K562 (cell line): ENCODE data around the gene CLPSL2. TPM values are rescaled to one million over a fixed set of nuclear protein-coding genes. Genes with fewer than 3 reads are reported as not detected.

Experiments
- BRF2 ChIP-seq: IDR thresholded peaks from 3 replicates; pipeline ENCODE4 v1.6.1; 2011; ENCODE audit warnings: borderline replicate concordance, mild to moderate bottlenecking; ENCODE audit not compliant: insufficient read length, insufficient read depth
- C11orf30 ChIP-seq: fragments of 450-650 bp; IDR thresholded peaks from 2 replicates; pipeline ENCODE4 v1.6.1; 2016; ENCODE audit warnings: low read depth, mild to moderate bottlenecking
- CBFB ChIP-seq: sonication (generic); formaldehyde crosslinking; IDR thresholded peaks from 2 replicates; pipeline ENCODE4 v1.4.0; 2020; ENCODE audit warnings: mild to moderate bottlenecking, missing genetic modification reagents
- CC2D1A ChIP-seq: fragments of 450-650 bp; IDR thresholded peaks from 2 replicates; pipeline ENCODE4 v1.6.1; 2017; ENCODE audit warnings: mild to moderate bottlenecking
- CCNT2 ChIP-seq: IDR thresholded peaks from 2 replicates; pipeline ENCODE4 v1.6.1; 2011; ENCODE audit warnings: borderline replicate concordance, low read depth, mild to moderate bottlenecking, moderate library complexity, mixed read lengths, low read length; ENCODE audit not compliant: insufficient read length; ENCODE audit errors: extremely low read depth
- CREM ChIP-seq: IDR thresholded peaks from 2 replicates; pipeline ENCODE4 v1.6.1; 2014; ENCODE audit warnings: antibody characterized with exemption, low read depth
- E2F3 ChIP-seq: fragments of 250-450 bp; sonication (Bioruptor Pico); IDR thresholded peaks from 2 replicates; pipeline ENCODE4 v1.4.0; 2020; ENCODE audit warnings: mild to moderate bottlenecking
- FOXK1 ChIP-seq: sonication (generic); formaldehyde crosslinking; IDR thresholded peaks from 2 replicates; pipeline ENCODE4 v1.8.0; 2022; ENCODE audit warnings: missing genetic modification reagents, mild to moderate bottlenecking, borderline replicate concordance
- FOXP1 ChIP-seq: sonication (generic); formaldehyde crosslinking; IDR thresholded peaks from 2 replicates; pipeline ENCODE4 v1.8.0; 2022; ENCODE audit warnings: mild to moderate bottlenecking, missing genetic modification reagents
- GABPA ChIP-seq: fragments of 200-800 bp; sonication (Bioruptor generic); conservative IDR thresholded peaks from 2 replicates; pipeline ENCODE4 v1.6.1; 2016; ENCODE audit warnings: low read depth, missing genetic modification characterization, missing compliant biosample characterization
- JUND ChIP-seq, 2 experiments: IDR thresholded peaks; 2 replicates in 1 of 2; 3 replicates in 1 of 2; pipeline ENCODE4 v1.6.1; 2011; ENCODE audit warnings: borderline replicate concordance in 2 of 2, low read depth in 2 of 2, low read length in 2 of 2, improper control_type of control experiment in 1 of 2, missing biosample characterization in 1 of 2, missing genetic modification characterization in 1 of 2, missing genetic modification reagents in 1 of 2
- MEIS2 ChIP-seq: fragments of 450-650 bp; IDR thresholded peaks from 2 replicates; pipeline ENCODE4 v1.6.1; 2014; ENCODE audit warnings: mild to moderate bottlenecking; ENCODE audit not compliant: partially characterized antibody
- MLLT1 ChIP-seq, 2 experiments: fragments of 450-650 bp; IDR thresholded peaks; 2 replicates each; pipeline ENCODE4 v1.6.1; 2016
- MYC ChIP-seq, 2 experiments: fragments of 250-450 bp in 1 of 2; sonication (Bioruptor Pico) in 1 of 2; IDR thresholded peaks; 2 replicates each; pipeline versions ENCODE4 v1.5.1 to v1.6.1; 2012 to 2021; ENCODE audit warnings: low read depth in 2 of 2, borderline replicate concordance in 1 of 2, improper control_type of control experiment in 1 of 2, low read length in 1 of 2, mild to moderate bottlenecking in 1 of 2, moderate library complexity in 1 of 2
- NBN ChIP-seq: fragments of 450-650 bp; IDR thresholded peaks from 2 replicates; pipeline ENCODE4 v1.6.1; 2016; ENCODE audit warnings: low read depth, mild to moderate bottlenecking
- NCOA2 ChIP-seq, 2 experiments: fragments of 450-650 bp; IDR thresholded peaks; 2 replicates each; pipeline ENCODE4 v1.6.1; 2018; ENCODE audit warnings: mild to moderate bottlenecking in 2 of 2, moderate library complexity in 1 of 2; ENCODE audit not compliant: partially characterized antibody in 2 of 2
- NR1H2 ChIP-seq: sonication (generic); formaldehyde crosslinking; IDR thresholded peaks from 2 replicates; pipeline ENCODE4 v1.4.0; 2020; ENCODE audit warnings: mild to moderate bottlenecking, missing genetic modification reagents
- NR2C1 ChIP-seq, 2 experiments: fragments of 450-650 bp; IDR thresholded peaks; 2 replicates each; pipeline ENCODE4 v1.6.1; 2017; ENCODE audit warnings: mild to moderate bottlenecking in 2 of 2, antibody characterized with exemption in 1 of 2, inconsistent platforms in 1 of 2, missing compliant biosample characterization in 1 of 2, missing genetic modification characterization in 1 of 2
- POLR2G ChIP-seq: fragments of 200-400 bp; formaldehyde crosslinking; IDR thresholded peaks from 2 replicates; pipeline ENCODE4 v1.6.1; 2017; ENCODE audit warnings: low read depth, mild to moderate bottlenecking, antibody characterized with exemption, low read length, moderate library complexity
- SMC3 ChIP-seq: conservative IDR thresholded peaks from 2 replicates; pipeline ENCODE4 v1.6.1; 2011; ENCODE audit warnings: low read depth, low read length, improper control_type of control experiment; ENCODE audit not compliant: insufficient read depth
- STAG1 ChIP-seq: sonication (generic); formaldehyde crosslinking; IDR thresholded peaks from 2 replicates; pipeline ENCODE4 v1.5.0; 2020; ENCODE audit warnings: missing genetic modification reagents, borderline replicate concordance
- STAT5B ChIP-seq: fragments of 250-450 bp; sonication (Bioruptor Pico); IDR thresholded peaks from 2 replicates; pipeline ENCODE4 v1.8.0; 2021; ENCODE audit warnings: mild to moderate bottlenecking, inconsistent platforms
- TCF3 ChIP-seq: sonication (generic); formaldehyde crosslinking; IDR thresholded peaks from 2 replicates; pipeline ENCODE4 v1.4.0; 2020; ENCODE audit warnings: mild to moderate bottlenecking, missing genetic modification reagents
- ZNF717 ChIP-seq: fragments of 250-450 bp; sonication (Bioruptor Pico); IDR thresholded peaks from 2 replicates; pipeline ENCODE4 v1.5.0; 2021
- polyA plus RNA-seq, 8 experiments: library from polyadenylated mRNA; depleted of rRNA in 4 of 8; stranded (reverse) in 5 of 8; unstranded in 3 of 8; fragments of >200 nt; fragmentation: Nextera tagmentation in 2 of 8; fragmentation: Illumina TruSeq in 1 of 8; extraction: Ambion mirVana in 2 of 8; extraction: Trizol in 1 of 8; gene quantifications; 2 replicates each; pipeline versions ENCODE4 v1.2.1 to v1.2.3, GENCODE V29; 2011 to 2014; ENCODE audit warnings: inconsistent platforms in 1 of 8, missing spikeins in 1 of 8
- total RNA-seq, 7 experiments: library from RNA; depleted of rRNA in 6 of 7; stranded (reverse); fragments of >200 nt in 6 of 7; fragmentation: Illumina TruSeq in 2 of 7; extraction: Trizol in 2 of 7; gene quantifications; 2 replicates each; pipeline versions ENCODE4 v1.2.1 to v1.2.3, GENCODE V29; 2011 to 2021; ENCODE audit warnings: low replicate concordance in 1 of 7

CLPSL2 gene
- total and polyA plus RNA-seq, 9 of the 15 experiments (the other 6 are each of a cell fraction or from before 2014, with no cell fraction given) = not detected

- TF ChIP-seq STAT5B = no peak
- TF ChIP-seq MEIS2 = peak; percentile 22
- peak; percentile 68; the same call in 1 of the 2 replicates for TF ChIP-seq CC2D1A
- TF ChIP-seq CBFB (CRISPR knock-in tag) = peak; percentile 84
- no peak for TF ChIP-seq NR1H2
- TF ChIP-seq ZNF717 (CRISPR knock-in tag) = no peak
- TF ChIP-seq STAG1 (CRISPR knock-in tag) = peak; percentile 70; the same call in 1 of the 2 replicates
- TF ChIP-seq C11orf30 = 0 out of 2 replicates have a peak, but pooled peaks have one; percentile 23
- TF ChIP-seq FOXP1 = 0 out of 2 replicates have a peak, but pooled peaks have one; percentile 31
- TF ChIP-seq BRF2 = no peak
- 0 out of 2 replicates have a peak, but pooled peaks have one; percentile 15 for TF ChIP-seq FOXK1 (CRISPR knock-in tag)
- TF ChIP-seq JUND (IDR thresholded peaks at IDR 0.05; ENCODE audit: borderline replicate concordance, low read depth, low read length) = peak; percentile 68
- TF ChIP-seq JUND (tag; IDR thresholded peaks at IDR 0.05; ENCODE audit: borderline replicate concordance, low read depth, low read length) = peak; percentile 79; the same call in 2 of the 3 replicates
- TF ChIP-seq MLLT1 (IDR thresholded peaks at IDR 0.05) = peak in 1 of 2 experiments; percentile 65; a peak in 1 of 4 replicates
- no peak for TF ChIP-seq NR2C1 (IDR thresholded peaks at IDR 0.05)
- TF ChIP-seq NR2C1 (tag; IDR thresholded peaks at IDR 0.05) = no peak
- TF ChIP-seq GABPA (tag) = no peak
- no peak for TF ChIP-seq POLR2G
- TF ChIP-seq MYC (IDR thresholded peaks at IDR 0.05; ENCODE audit: low read depth, low read length) = peak; percentile 77
- no peak for TF ChIP-seq MYC (CRISPR knock-in tag; IDR thresholded peaks at IDR 0.05; ENCODE audit: borderline replicate concordance, low read depth)
- TF ChIP-seq E2F3 = no peak
- TF ChIP-seq CREM = peak; percentile 57; the same call in 1 of the 2 replicates
- TF ChIP-seq NCOA2 (IDR thresholded peaks at IDR 0.05; ENCODE audit: partially characterized antibody in 2 of 2) = no peak
- TF ChIP-seq CCNT2 = no peak
- TF ChIP-seq TCF3 (CRISPR knock-in tag) = 0 out of 2 replicates have a peak, but pooled peaks have one; percentile 21
- 0 out of 2 replicates have a peak, but pooled peaks have one; percentile 54 for TF ChIP-seq NBN
- TF ChIP-seq SMC3 = peak; percentile 93
These were observed 38.8 kb upstream of the CLPSL2 start (continued) for GRCh38 chr6:35737413-35738211.
